Hematopoietic multipotent progenitor cell (in vitro differentiated cells): ENCODE measurements around the gene DNAJC5G. TPM values are rescaled to one million over a fixed set of nuclear protein-coding genes. Genes with fewer than 3 reads are reported as not detected.
"Not testable (repeated sequence)": the region's sequence is repeated elsewhere in the genome, so short reads cannot be mapped to it uniquely, and the experiment has no call there.

Experiments
- DNase-seq, 3 donors: peaks; one replicate each; pipeline ENCODE4 v3.0.0-alpha.2; 2011 to 2015; ENCODE audit warnings: low read depth in 2 of 3, low spot score in 2 of 3
- total RNA-seq: library from RNA; depleted of rRNA; stranded (reverse); fragments of >200 nt; gene quantifications from one replicate; pipeline ENCODE4 v1.2.3, GENCODE V29; 2012

Gene DNAJC5G
- total RNA-seq, 1 donor = not detected

DNA sequence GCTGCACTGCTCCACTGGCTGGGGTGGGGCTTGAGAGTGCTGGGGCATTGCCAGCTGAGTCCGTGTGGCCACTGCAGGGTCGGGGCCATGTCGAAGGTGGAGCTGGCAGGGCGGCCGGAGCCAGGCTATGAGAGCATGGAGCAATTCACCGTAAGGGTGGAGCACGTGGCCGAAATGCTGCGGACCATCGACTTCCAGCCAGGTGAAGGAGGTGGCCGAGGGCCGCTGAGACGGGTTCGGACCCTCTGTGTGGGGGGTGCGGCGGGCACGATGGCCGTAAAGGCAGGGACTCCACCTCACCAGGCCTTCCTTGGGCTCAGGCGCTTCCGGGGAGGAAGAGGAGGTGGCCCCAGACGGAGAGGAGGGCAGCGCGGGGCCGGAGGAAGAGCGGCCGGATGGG is 30.9 kb downstream of the DNAJC5G start:
- no peak for DNase-seq

DNA sequence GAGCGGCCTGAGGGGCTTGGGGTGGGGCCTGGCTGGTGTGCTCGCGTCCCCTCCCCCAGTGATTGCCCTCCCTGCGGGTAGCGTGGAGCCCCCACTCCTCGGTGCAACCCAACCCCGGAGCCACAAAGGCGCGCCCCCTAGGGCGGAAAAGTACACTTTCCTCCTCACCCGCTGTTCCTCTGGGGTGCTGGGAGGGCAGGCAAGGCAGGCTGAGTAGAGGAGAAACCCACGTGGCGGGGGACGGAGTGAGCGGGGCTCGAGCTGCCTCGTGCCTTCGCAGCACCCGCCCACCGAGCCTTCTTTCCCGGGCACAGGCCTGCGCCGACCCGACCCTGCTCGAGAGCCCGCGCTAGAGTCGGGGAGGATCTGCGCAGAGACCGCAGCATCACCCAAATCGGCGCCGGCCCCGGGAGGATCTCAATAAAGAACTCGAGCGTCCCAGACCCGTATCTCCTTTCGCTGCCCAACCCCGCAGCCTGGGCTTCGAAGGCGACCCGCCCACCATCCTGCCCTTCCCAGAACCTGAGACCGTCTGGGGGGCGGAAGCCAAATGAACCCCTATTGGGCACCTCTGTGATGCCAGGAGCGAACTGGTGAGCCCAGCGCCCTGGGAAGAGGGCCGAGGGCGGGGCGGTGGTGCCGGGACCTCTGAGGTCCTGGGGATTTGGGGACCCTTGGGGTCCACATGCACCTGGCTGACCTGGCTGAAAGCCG is 31.5 kb downstream of the DNAJC5G start:
- peak in 1 of 3 donors; percentile 63 for DNase-seq

- DNase-seq = no peak
Observed at GRCh38 chr2:27307287-27307544, 32.0 kb downstream of the DNAJC5G start.

- no peak for DNase-seq
Observed at GRCh38 chr2:27307545-27308358, 32.5 kb downstream of the DNAJC5G start.

- DNase-seq = no peak
Observed at GRCh38 chr2:27308359-27308881, 33.2 kb downstream of the DNAJC5G start, which contains the start of gene UCN. Gene UCN (minus strand): TSS chr2:27308445. CDS start chr2:27307895, 550 bp downstream.

DNA sequence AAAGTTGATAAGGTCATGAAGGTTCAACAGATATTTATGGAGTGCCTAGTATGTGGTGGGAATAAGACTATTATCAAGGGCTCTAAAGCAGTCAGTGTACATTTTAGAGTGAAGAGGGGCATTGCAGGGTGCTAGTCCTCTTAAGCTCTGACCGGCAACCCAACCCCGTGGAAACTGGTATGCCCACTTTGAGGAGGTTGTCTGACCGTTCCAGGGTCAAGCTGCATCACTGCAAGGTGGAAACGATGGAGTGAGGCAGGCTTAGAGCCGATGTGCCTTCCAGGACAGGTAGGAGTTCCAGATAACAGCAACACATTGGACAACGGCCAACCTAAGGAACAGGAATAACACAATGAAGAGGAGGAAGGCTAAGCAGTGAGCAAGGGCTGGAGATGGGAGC is 34.4 kb downstream of the DNAJC5G start:
- no peak for DNase-seq

DNA sequence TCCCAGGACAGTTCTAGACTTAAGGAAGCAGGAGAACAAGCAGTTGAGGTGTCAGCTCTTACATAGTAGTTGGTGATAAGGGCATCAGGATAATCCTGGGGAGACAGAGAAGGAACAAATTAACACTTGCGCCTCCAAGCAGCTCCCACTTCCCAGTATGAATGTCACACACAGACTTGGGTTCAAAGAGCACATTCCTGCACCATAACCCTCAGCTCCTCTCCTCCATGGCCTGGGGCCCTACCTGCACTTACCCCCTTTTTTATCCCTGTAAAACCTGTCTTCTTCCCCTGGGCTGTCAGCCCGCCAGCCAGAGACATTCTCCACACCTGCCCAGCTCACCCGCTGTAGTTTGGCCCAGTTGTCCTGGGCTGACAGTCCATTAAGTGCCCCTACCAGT is 36.9 kb downstream of the DNAJC5G start:
- DNase-seq = no peak

DNA sequence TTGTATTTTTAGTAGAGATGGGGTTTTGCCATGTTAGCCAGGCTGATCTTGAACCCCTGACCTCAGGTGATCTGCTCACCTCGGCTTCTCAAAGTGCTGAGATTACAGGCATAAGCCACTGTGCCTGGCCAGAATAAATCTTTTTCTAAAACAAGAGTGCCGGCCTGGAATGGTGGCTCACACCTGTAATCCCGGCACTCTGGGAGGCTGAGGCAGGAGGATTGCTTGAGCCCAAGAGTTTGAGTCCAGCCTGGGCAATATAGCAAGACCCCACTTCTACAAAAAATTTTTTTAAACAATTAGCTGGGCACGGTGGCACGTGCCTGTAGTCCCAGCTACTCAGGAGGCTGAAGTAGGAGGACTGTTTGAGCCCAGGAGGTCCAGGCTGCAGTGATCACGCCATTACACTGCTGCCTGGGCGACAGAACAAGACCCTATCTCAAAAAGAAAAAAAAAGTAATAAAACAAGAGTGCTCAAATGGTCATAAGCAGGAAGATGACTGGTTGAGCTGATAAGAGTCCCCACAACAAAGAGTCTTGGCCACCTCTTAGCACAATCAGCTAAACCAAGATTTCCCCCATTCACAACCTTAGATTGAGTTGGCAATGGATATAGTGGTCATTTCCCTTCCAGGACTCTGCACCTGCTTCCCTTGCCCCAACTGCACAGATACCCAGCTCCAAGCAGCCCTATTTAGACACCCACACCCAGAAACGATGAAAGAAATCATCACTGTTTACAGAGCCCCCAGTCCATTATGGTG is 38.8 kb downstream of the DNAJC5G start:
- peak in 1 of 3 donors; percentile 43 for DNase-seq

DNA sequence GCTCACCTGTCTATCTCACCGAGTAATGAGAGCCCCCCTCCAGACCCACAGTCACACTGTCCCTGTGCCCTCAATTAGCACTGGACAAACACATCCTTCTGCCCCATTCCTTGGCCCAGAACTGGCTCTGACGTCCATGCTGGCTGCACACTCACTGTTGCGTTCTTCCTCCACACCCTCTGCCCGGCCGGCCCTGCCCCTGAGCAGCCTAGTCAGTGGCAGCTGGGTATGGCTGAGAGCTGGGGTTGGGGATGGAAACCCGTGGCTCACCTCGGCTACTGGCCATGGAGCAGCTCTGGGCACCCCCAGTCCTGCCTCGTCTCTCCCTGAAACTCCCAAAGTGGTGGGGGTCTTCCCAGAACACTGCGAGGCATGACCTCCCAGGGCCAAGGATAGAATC is 39.5 kb downstream of the DNAJC5G start:
- DNase-seq = no peak

- DNase-seq = no peak
Observed at GRCh38 chr2:27315122-27315521, 39.9 kb downstream of the DNAJC5G start.

- no peak for DNase-seq
Observed at GRCh38 chr2:27316655-27317412, 41.6 kb downstream of the DNAJC5G start.

DNA sequence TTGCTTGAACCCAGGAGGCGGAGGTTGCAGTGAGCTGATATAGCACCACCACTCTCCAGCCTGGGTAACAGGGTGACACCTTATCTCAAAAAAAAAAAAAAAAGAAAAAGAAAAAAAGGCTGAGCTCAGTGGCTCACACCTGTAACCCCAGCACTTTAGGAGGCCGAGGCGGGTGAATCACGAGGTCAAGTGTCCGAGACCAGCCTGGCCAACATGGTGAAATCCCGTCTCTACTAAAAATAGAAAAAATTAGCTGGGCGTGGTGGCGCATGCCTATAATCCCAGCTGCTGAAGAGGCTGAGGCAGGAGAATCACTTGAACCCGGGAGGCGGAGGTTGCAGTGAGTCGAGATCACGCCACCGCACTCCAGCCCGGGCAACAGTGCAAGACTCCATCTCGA is 44.6 kb downstream of the DNAJC5G start:
- DNase-seq = not testable (repeated sequence)

GRCh38 chr2:27320958-27321543 is 45.8 kb downstream of the DNAJC5G start:
- DNase-seq = no peak

DNA sequence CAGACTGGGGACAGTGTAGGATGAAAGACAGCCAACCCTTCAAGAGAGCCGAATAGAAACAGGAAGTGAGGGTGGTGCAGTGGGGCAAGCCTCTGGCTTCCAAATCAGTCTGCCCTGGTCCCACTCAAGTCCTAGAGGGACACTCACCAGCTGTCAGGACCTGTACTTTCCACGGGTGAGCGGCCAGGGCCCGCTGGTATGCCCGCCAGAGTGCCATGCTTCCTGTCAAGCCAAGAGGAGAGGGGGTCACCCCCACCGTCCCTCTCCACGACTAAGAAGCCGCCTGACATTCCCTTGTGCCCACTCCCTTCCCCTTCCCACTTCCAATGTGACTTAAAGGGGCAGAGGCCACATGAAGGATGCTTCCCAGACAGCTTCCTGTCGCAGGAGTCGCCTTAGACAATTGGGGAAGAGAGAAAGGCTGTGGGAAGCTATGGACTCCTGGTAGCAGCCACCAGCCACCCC is 47.1 kb downstream of the DNAJC5G start:
- peak in 1 of 3 donors; percentile 29 for DNase-seq

GRCh38 chr2:27322766-27323595 is 47.7 kb downstream of the DNAJC5G start, which contains the start of gene MPV17:
Gene MPV17 (minus strand): TSS chr2:27323097. CDS start chr2:27322517, 580 bp downstream.
- peak; percentile 62 to 93 (median 87) for DNase-seq

GRCh38 chr2:27323596-27324285 is 48.5 kb downstream of the DNAJC5G start:
- DNase-seq = no peak

- no peak for DNase-seq
Observed at GRCh38 chr2:27324720-27325119, 49.5 kb downstream of the DNAJC5G start.
